Rectal smooth muscle tissue (tissue), 1 donor: ENCODE data around the gene NINL.

Experiments used
- H3K27ac ChIP-seq: one replicate; pipeline ENCODE4 v1.7.0; 2013; ENCODE audit warnings: low read depth, low read length, inconsistent platforms
- H3K27me3 ChIP-seq: one replicate; pipeline ENCODE4 v1.7.0; 2013; ENCODE audit warnings: low read length; ENCODE audit not compliant: control insufficient read depth, insufficient read depth
- H3K36me3 ChIP-seq: one replicate; pipeline ENCODE4 v1.7.0; 2013; ENCODE audit warnings: low read length; ENCODE audit not compliant: control insufficient read depth, insufficient read depth
- H3K4me1 ChIP-seq: one replicate; pipeline ENCODE4 v1.7.0; 2013; ENCODE audit warnings: low read length; ENCODE audit not compliant: control insufficient read depth, insufficient read depth
- H3K4me3 ChIP-seq: one replicate; pipeline ENCODE4 v1.7.0; 2013; ENCODE audit warnings: low read length
- H3K9ac ChIP-seq: one replicate; pipeline ENCODE4 v1.7.0; 2013; ENCODE audit warnings: low read length

The NINL gene

DNA sequence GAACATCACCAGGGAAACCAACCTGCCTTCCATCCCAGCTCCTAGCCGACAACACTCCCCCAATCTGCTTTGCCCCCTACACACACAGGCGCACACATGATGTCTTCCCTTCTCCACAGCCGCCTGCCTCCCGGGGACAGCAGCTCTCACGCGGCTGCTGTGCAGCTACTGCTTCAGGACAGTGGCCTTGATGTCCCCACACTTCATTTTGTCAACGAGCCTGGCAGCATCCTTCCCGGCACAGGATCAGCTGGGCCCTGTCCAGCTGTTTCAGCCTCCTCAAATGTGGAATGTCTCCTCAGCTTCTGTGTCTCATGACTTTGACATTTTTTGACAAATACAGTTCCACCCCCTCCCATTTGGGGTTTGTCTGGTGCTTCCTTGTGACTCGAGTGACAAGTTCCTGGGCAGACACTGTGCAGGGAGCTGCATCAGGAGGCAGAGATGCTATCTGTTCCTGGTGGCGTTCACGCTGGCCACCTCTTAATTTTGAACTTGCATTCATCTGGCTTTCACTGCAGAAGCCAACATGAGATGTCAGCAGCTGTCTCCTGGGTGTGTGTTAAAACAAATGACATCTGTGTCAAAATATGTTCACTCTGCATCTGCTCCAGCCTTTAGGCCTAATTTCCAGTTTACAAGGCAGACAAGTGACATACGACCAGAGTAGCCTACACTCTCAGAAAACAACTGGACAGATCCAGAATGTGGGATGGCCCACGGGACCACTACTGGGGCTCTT, 120.7 kb downstream of the NINL start:
- peaks cover 4% of the 10 kb centered on the region for H3K36me3 ChIP-seq
- H3K9ac ChIP-seq, result no peak overlapping the region
- H3K4me3 ChIP-seq, result no peak overlapping the region
- no peak overlapping the region for H3K27ac ChIP-seq
- no peaks in the 10 kb centered on the region for H3K27me3 ChIP-seq
- no peaks in the 10 kb centered on the region for H3K4me1 ChIP-seq

DNA sequence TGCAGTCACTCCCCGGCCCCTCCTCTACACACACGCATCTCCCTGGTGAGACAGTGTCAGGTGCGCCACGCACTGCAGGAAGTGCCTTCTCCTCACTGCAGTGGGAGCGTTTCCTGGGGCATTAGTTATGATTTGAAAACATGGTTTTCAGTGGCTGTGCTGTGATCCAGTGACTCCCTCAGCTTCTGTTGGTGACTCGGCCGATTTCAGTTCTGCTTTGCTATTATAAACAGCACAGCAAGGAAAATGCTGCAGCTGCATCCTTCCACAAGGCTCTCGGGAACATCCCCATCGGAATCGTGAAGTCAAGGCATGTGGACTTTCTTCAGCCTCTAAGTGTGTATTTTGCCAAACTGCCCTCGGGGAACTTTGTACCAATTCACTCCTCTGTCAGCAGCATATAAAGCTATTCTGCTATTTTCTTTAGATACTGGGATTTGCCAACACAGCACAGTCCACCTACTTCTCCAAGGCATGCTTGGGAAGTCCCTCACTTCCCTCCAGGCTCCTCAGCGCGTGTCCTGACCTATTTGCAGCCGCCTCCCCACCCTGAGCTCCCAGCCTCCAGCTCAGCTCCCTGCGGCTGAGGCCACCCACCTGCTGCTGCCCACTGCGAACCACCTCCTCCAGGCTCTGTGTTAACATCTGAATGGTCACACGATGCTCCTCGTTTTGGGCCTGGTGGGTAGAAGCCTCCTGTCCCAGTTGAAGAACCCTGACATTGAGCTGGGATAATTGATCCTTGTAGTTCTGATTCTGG, 123.4 kb downstream of the NINL start:
- Histone ChIP-seq H3K4me3 (no peak overlapping the region), H3K36me3 (peaks cover 2% of the 10 kb centered on the region), H3K27ac (no peak overlapping the region), H3K4me1 (no peaks in the 10 kb centered on the region), H3K9ac (no peak overlapping the region), H3K27me3 (no peaks in the 10 kb centered on the region)

DNA sequence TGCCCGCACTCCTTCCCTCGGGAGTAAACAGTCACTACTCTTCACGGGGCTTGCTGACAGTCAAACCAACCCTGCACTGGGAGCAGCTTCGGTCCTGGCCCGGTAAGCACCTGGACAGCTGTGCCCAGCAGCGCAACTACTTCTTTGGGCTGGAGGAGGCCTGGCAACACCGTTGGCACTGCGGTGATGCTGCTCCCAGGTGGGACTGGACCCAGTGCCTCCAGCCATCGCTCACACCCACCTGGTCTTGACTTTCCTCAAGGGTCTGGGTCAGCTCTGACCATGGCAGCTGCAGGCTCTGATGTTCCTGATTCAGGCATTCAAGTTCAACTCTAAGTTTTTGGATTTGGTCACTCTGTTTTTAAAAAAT, 124.1 kb downstream of the NINL start:
- Histone ChIP-seq H3K4me3 (no peak overlapping the region), H3K36me3 (no peaks in the 10 kb centered on the region), H3K4me1 (no peaks in the 10 kb centered on the region), H3K9ac (no peak overlapping the region), H3K27me3 (no peaks in the 10 kb centered on the region), H3K27ac (no peak overlapping the region)

GRCh38 chr20:25460566-25461280, 124.6 kb downstream of the NINL start:
- no peak overlapping the region for H3K4me3 ChIP-seq
- no peaks in the 10 kb centered on the region for H3K4me1 ChIP-seq
- no peaks in the 10 kb centered on the region for H3K36me3 ChIP-seq
- no peaks in the 10 kb centered on the region for H3K27me3 ChIP-seq
- no peak overlapping the region for H3K9ac ChIP-seq
- H3K27ac ChIP-seq, result no peak overlapping the region

GRCh38 chr20:25459916-25460535, 125.3 kb downstream of the NINL start:
- H3K27ac ChIP-seq, result no peak overlapping the region

GRCh38 chr20:25459111-25459830, 126.1 kb downstream of the NINL start:
- H3K36me3 ChIP-seq, result peaks cover 2% of the 10 kb centered on the region
- H3K27me3 ChIP-seq, result no peaks in the 10 kb centered on the region
- H3K9ac ChIP-seq, result no peak overlapping the region
- H3K4me3 ChIP-seq, result no peak overlapping the region
- H3K4me1 ChIP-seq, result no peaks in the 10 kb centered on the region
- no peak overlapping the region for H3K27ac ChIP-seq

More at GRCh38 chr20:25459916-25460535, 125.3 kb downstream of the NINL start:
- H3K9ac ChIP-seq, result no peak overlapping the region
- H3K27me3 ChIP-seq, result no peaks in the 10 kb centered on the region
- H3K4me3 ChIP-seq, result no peak overlapping the region
- no peaks in the 10 kb centered on the region for H3K36me3 ChIP-seq
- H3K4me1 ChIP-seq, result no peaks in the 10 kb centered on the region

GRCh38 chr20:25457886-25458680, 127.2 kb downstream of the NINL start:
- Histone ChIP-seq H3K27ac (no peak overlapping the region), H3K9ac (no peak overlapping the region), H3K4me3 (no peak overlapping the region), H3K4me1 (no peaks in the 10 kb centered on the region), H3K27me3 (no peaks in the 10 kb centered on the region), H3K36me3 (peaks cover 5% of the 10 kb centered on the region)

- Histone ChIP-seq H3K4me1 (no peaks in the 10 kb centered on the region), H3K27ac (no peak overlapping the region), H3K36me3 (peaks cover 5% of the 10 kb centered on the region), H3K9ac (no peak overlapping the region), H3K4me3 (no peak overlapping the region), H3K27me3 (no peaks in the 10 kb centered on the region)
Observed at GRCh38 chr20:25454153-25454900, 131.0 kb downstream of the NINL start.

GRCh38 chr20:25453035-25453810, 132.1 kb downstream of the NINL start:
- Histone ChIP-seq H3K4me3 (no peak overlapping the region), H3K4me1 (no peaks in the 10 kb centered on the region), H3K9ac (no peak overlapping the region), H3K36me3 (peaks cover 5% of the 10 kb centered on the region), H3K27ac (no peak overlapping the region), H3K27me3 (no peaks in the 10 kb centered on the region)

DNA sequence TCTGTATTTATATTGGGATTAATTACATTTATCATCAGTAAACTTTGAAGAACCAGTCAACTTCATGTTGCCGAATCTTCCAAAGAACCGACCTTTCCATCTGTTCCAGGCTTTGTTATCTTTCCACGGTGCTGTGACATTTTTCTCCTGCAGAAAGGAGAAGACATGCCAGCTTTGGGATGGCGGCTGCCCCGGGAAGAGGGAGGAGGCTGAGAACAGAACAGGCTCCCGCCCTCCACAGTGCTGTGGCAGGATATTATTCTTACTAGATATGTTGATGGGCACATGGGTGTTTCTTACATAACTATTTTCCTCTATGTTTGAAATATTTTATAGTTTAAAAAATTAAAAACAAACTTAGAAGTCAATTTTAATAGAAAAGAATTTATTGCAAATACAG, 133.0 kb downstream of the NINL start:
- H3K36me3 ChIP-seq, result peaks cover 5% of the 10 kb centered on the region
- H3K27ac ChIP-seq, result no peak overlapping the region
- H3K27me3 ChIP-seq, result no peaks in the 10 kb centered on the region
- no peak overlapping the region for H3K9ac ChIP-seq
- H3K4me3 ChIP-seq, result no peak overlapping the region
- H3K4me1 ChIP-seq, result no peaks in the 10 kb centered on the region
